Measurements from ENCODE around the gene KRTAP20-3. TPM values are rescaled to one million over a fixed set of nuclear protein-coding genes. Genes with fewer than 3 reads are reported as not detected.

KRTAP20-3 gene
- total RNA-seq, 6 donors from 2014 or later = not detected

DNA sequence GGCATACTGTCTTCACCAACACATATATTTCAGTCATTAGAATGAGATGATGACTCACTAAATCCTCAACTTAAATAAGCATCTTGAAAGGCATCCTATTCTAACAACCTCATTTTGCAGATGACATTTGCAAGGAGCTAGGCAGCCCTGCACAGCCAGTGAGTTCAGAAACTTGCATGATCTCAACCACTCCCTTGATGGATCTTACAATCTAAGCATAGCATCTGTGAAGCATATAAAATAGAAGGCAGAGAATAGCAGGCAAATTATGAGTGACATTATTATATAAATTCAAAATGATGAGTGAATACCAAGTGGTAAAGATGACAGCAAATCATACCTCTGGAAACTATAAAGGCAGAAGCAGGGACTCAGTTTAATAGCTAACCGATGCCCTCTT is 31.6 kb downstream of the KRTAP20-3 start:
- Histone ChIP-seq H3K27me3 (no peaks in the 10 kb centered on the region), H3K27ac (no peak overlapping the region), H3K36me3 (no peaks in the 10 kb centered on the region), H3K4me1 (no peaks in the 10 kb centered on the region), H3K4me3 (no peak overlapping the region), H3K9me3 (no peaks in the 10 kb centered on the region)
- TF ChIP-seq POLR2AphosphoS5 (IDR thresholded peaks at IDR 0.05) (no peak), POLR2A (IDR thresholded peaks at IDR 0.05) (no peak), EP300 (IDR thresholded peaks at IDR 0.05) (no peak)
- TF ChIP-seq, protein P1, sequence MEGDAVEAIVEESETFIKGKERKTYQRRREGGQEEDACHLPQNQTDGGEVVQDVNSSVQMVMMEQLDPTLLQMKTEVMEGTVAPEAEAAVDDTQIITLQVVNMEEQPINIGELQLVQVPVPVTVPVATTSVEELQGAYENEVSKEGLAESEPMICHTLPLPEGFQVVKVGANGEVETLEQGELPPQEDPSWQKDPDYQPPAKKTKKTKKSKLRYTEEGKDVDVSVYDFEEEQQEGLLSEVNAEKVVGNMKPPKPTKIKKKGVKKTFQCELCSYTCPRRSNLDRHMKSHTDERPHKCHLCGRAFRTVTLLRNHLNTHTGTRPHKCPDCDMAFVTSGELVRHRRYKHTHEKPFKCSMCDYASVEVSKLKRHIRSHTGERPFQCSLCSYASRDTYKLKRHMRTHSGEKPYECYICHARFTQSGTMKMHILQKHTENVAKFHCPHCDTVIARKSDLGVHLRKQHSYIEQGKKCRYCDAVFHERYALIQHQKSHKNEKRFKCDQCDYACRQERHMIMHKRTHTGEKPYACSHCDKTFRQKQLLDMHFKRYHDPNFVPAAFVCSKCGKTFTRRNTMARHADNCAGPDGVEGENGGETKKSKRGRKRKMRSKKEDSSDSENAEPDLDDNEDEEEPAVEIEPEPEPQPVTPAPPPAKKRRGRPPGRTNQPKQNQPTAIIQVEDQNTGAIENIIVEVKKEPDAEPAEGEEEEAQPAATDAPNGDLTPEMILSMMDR (IDR thresholded peaks at IDR 0.05) = no peak
- ATAC-seq (ENCODE audit: low FRiP score in 2 of 2) = no peak
- WGBS, 2 donors = 64 to 72% methylated on average over 1 of the region's 1 CpG
- no peak for DNase-seq

GRCh38 chr21:30676737-30677136 is 34.1 kb downstream of the KRTAP20-3 start:
- no peaks in the 10 kb centered on the region for H3K9me3 ChIP-seq
- no peak overlapping the region for H3K27ac ChIP-seq
- no peaks in the 10 kb centered on the region for H3K36me3 ChIP-seq
- DNase-seq (no peak), ATAC-seq (ENCODE audit: low FRiP score in 2 of 2) (no peak)
- H3K27me3 ChIP-seq = no peaks in the 10 kb centered on the region
- H3K4me1 ChIP-seq = no peaks in the 10 kb centered on the region
- H3K4me3 ChIP-seq = no peak overlapping the region
- TF ChIP-seq POLR2AphosphoS5 (IDR thresholded peaks at IDR 0.05) (no peak), POLR2A (IDR thresholded peaks at IDR 0.05) (no peak), EP300 (IDR thresholded peaks at IDR 0.05) (no peak)
- TF ChIP-seq, protein P1 (IDR thresholded peaks at IDR 0.05) = no peak

DNA sequence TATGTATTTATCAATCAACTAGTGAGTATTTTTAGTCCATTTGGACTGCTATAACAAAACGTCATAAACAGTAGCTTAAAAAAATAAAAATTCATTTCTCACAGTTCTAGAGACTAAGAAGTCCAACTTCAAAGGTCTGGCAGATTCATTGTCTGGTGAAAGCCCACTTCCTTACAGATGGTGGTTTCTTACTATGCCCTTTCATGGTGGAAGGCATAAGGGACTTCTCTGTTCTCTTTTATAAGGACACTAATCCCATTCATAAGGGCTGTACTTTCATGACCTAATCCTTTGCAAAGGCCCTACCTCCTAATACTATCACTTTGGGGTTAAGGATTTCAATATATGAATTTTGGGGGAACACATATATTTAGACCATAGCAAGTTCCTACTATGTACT is 37.9 kb downstream of the KRTAP20-3 start:
- Histone ChIP-seq H3K27ac (no peak overlapping the region), H3K4me3 (no peak overlapping the region), H3K27me3 (no peaks in the 10 kb centered on the region), H3K4me1 (no peaks in the 10 kb centered on the region), H3K36me3 (no peaks in the 10 kb centered on the region), H3K9me3 (no peaks in the 10 kb centered on the region)
- ATAC-seq (ENCODE audit: low FRiP score in 2 of 2) = no peak
- TF ChIP-seq POLR2A (IDR thresholded peaks at IDR 0.05) (no peak), EP300 (IDR thresholded peaks at IDR 0.05) (no peak), POLR2AphosphoS5 (IDR thresholded peaks at IDR 0.05) (no peak)
- TF ChIP-seq, protein P1 (IDR thresholded peaks at IDR 0.05) = no peak
- 35% methylated on average over 1 of the region's 1 CpG for WGBS, 2 donors
- no peak for DNase-seq

- ATAC-seq (ENCODE audit: low FRiP score in 2 of 2) (no peak), DNase-seq (no peak)
- Histone ChIP-seq H3K4me1 (no peaks in the 10 kb centered on the region), H3K9me3 (no peaks in the 10 kb centered on the region), H3K27me3 (no peaks in the 10 kb centered on the region), H3K27ac (no peak overlapping the region), H3K36me3 (no peaks in the 10 kb centered on the region), H3K4me3 (no peak overlapping the region)
- TF ChIP-seq EP300 (IDR thresholded peaks at IDR 0.05) (no peak), POLR2A (IDR thresholded peaks at IDR 0.05) (no peak), POLR2AphosphoS5 (IDR thresholded peaks at IDR 0.05) (no peak)
- TF ChIP-seq, protein P1 (IDR thresholded peaks at IDR 0.05) = no peak
- 73 to 79% methylated on average over 6 of the region's 6 CpGs for WGBS, 2 donors
These were observed 41.8 kb downstream of the KRTAP20-3 start for GRCh38 chr21:30684506-30684905.

GRCh38 chr21:30689822-30690221 is 47.2 kb downstream of the KRTAP20-3 start:
- H3K9me3 ChIP-seq = no peaks in the 10 kb centered on the region
- no peaks in the 10 kb centered on the region for H3K27me3 ChIP-seq
- ATAC-seq (ENCODE audit: low FRiP score in 2 of 2) = no peak
- no peaks in the 10 kb centered on the region for H3K36me3 ChIP-seq
- H3K27ac ChIP-seq = no peak overlapping the region
- DNase-seq = no peak
- H3K4me3 ChIP-seq = no peak overlapping the region
- no peaks in the 10 kb centered on the region for H3K4me1 ChIP-seq
- TF ChIP-seq, protein P1 (IDR thresholded peaks at IDR 0.05) = no peak
- TF ChIP-seq POLR2AphosphoS5 (IDR thresholded peaks at IDR 0.05) (no peak), POLR2A (IDR thresholded peaks at IDR 0.05) (no peak), EP300 (IDR thresholded peaks at IDR 0.05) (no peak)
- WGBS, 2 donors = 64 to 67% methylated on average over 5 to 7 of the region's 7 CpGs
